ENCODE data around the gene ROPN1B.

Gene ROPN1B

GRCh38 chr3:126016616-126017015, 47.6 kb downstream of the ROPN1B start:
- H3K4me1 Mint-ChIP-seq: peaks cover 6% of the 10 kb centered on the region
- peaks cover 59% of the 10 kb centered on the region for H3K36me3 Mint-ChIP-seq (ENCODE audit: low read depth)
- TF ChIP-seq CTCF (IDR thresholded peaks at IDR 0.05; ENCODE audit: unreplicated experiment in 3 of 3): no peak
- no peaks in the 10 kb centered on the region for H3K9me3 Mint-ChIP-seq
- H3K4me3 Mint-ChIP-seq: no peak overlapping the region
- H3K27me3 Mint-ChIP-seq (ENCODE audit: low read depth): peaks cover 3% of the 10 kb centered on the region
- no peak overlapping the region for H3K27ac Mint-ChIP-seq

GRCh38 chr3:126017362-126017761, 48.4 kb downstream of the ROPN1B start:
- no peak for TF ChIP-seq CTCF (IDR thresholded peaks at IDR 0.05; ENCODE audit: unreplicated experiment in 3 of 3)
- Mint-ChIP-seq H3K27me3 (ENCODE audit: low read depth) (peaks cover 3% of the 10 kb centered on the region), H3K9me3 (no peaks in the 10 kb centered on the region), H3K36me3 (ENCODE audit: low read depth) (peaks cover 53% of the 10 kb centered on the region), H3K4me1 (peaks cover 12% of the 10 kb centered on the region), H3K4me3 (no peak overlapping the region), H3K27ac (no peak overlapping the region)

- peaks cover 43% of the 10 kb centered on the region for H3K36me3 Mint-ChIP-seq (ENCODE audit: low read depth)
- peaks cover 12% of the 10 kb centered on the region for H3K4me1 Mint-ChIP-seq
- no peak overlapping the region for H3K4me3 Mint-ChIP-seq
Observed at GRCh38 chr3:126018545-126018944, 49.6 kb downstream of the ROPN1B start.

GRCh38 chr3:126018995-126019394, 50.0 kb downstream of the ROPN1B start:
- TF ChIP-seq CTCF (IDR thresholded peaks at IDR 0.05; ENCODE audit: unreplicated experiment in 3 of 3): no peak
- Mint-ChIP-seq H3K27ac (no peak overlapping the region), H3K4me3 (no peak overlapping the region), H3K36me3 (ENCODE audit: low read depth) (peaks cover 38% of the 10 kb centered on the region), H3K27me3 (ENCODE audit: low read depth) (no peaks in the 10 kb centered on the region), H3K9me3 (no peaks in the 10 kb centered on the region), H3K4me1 (peaks cover 12% of the 10 kb centered on the region)

More at GRCh38 chr3:126018545-126018944, 49.6 kb downstream of the ROPN1B start:
- Mint-ChIP-seq H3K9me3 (no peaks in the 10 kb centered on the region), H3K27ac (no peak overlapping the region), H3K27me3 (ENCODE audit: low read depth) (peaks cover 2% of the 10 kb centered on the region)
- no peak for TF ChIP-seq CTCF (IDR thresholded peaks at IDR 0.05; ENCODE audit: unreplicated experiment in 3 of 3)

- H3K4me1 Mint-ChIP-seq: peaks cover 12% of the 10 kb centered on the region
- no peaks in the 10 kb centered on the region for H3K9me3 Mint-ChIP-seq
- H3K27me3 Mint-ChIP-seq (ENCODE audit: low read depth): no peaks in the 10 kb centered on the region
- H3K4me3 Mint-ChIP-seq: no peak overlapping the region
- TF ChIP-seq CTCF (IDR thresholded peaks at IDR 0.05; ENCODE audit: unreplicated experiment in 3 of 3): no peak
- H3K27ac Mint-ChIP-seq: no peak overlapping the region
- H3K36me3 Mint-ChIP-seq (ENCODE audit: low read depth): peaks cover 38% of the 10 kb centered on the region
Observed at GRCh38 chr3:126019683-126020082, 50.7 kb downstream of the ROPN1B start.

- Mint-ChIP-seq H3K4me1 (peaks cover 12% of the 10 kb centered on the region), H3K27me3 (ENCODE audit: low read depth) (no peaks in the 10 kb centered on the region), H3K27ac (peak overlapping the region; percentile 54 to 91 (median 76)), H3K36me3 (ENCODE audit: low read depth) (peaks cover 40% of the 10 kb centered on the region), H3K4me3 (no peak overlapping the region), H3K9me3 (no peaks in the 10 kb centered on the region)
- no peak for TF ChIP-seq CTCF (IDR thresholded peaks at IDR 0.05; ENCODE audit: unreplicated experiment in 3 of 3)
Observed at GRCh38 chr3:126021224-126021623, 52.2 kb downstream of the ROPN1B start.
